Calu3 (cell line): ENCODE data around the gene ZNF503. TPM values are rescaled to one million over a fixed set of nuclear protein-coding genes. Genes with fewer than 3 reads are reported as not detected.

Source experiments
- BruUV-seq: library from RNA; stranded (reverse); fragments of 400-500 nt; replicated peaks from 2 replicates; lab custom pipeline; 2021; lab: Mats Ljungman, UMichigan
- CTCF ChIA-PET: fragments of 300-600 bp; sonication (Branson Sonifier 250); formaldehyde crosslinking; loops from one replicate; lab custom pipeline; 2022; ENCODE audit warnings: antibody characterized with exemption; lab: Charles Lee
- DNase-seq: peaks from one replicate; pipeline ENCODE4 v3.0.0; 2022
- H3K27ac Mint-ChIP-seq: one replicate; pipeline ENCODE4 v1.8.0; 2022; ENCODE audit warnings: mixed read lengths; ENCODE audit not compliant: unreplicated experiment
- H3K27me3 Mint-ChIP-seq: one replicate; pipeline ENCODE4 v1.8.0; 2022; ENCODE audit warnings: mixed read lengths; ENCODE audit not compliant: unreplicated experiment
- H3K36me3 Mint-ChIP-seq: one replicate; pipeline ENCODE4 v1.8.0; 2022; ENCODE audit warnings: mild to moderate bottlenecking, moderate library complexity, mixed read lengths; ENCODE audit not compliant: insufficient read depth, unreplicated experiment
- H3K4me1 Mint-ChIP-seq: one replicate; pipeline ENCODE4 v1.8.0; 2022; ENCODE audit warnings: mild to moderate bottlenecking, low read depth, mixed read lengths; ENCODE audit not compliant: unreplicated experiment
- H3K4me3 Mint-ChIP-seq: one replicate; pipeline ENCODE4 v1.8.0; 2022; ENCODE audit warnings: mild to moderate bottlenecking, low read depth, moderate library complexity, mixed read lengths; ENCODE audit not compliant: unreplicated experiment
- H3K9me3 Mint-ChIP-seq: one replicate; pipeline ENCODE4 v1.8.0; 2022; ENCODE audit warnings: low read depth, mixed read lengths; ENCODE audit not compliant: unreplicated experiment
- intact Hi-C: fragments of 100-400 bp; cut with micrococcal nuclease; formaldehyde crosslinking; loops from one replicate; pipeline ENCODE4 v1.10.0; 2022; ENCODE audit not compliant: unreplicated experiment
- total RNA-seq: library from RNA; stranded (reverse); gene quantifications from 2 replicates; pipeline ENCODE4 v1.2.3, GENCODE V29; 2022
- TF ChIP-seq, protein P1 (sequence below): fragments of 200-600 bp; IDR thresholded peaks from one replicate; pipeline ENCODE4 v1.8.0; 2022; ENCODE audit warnings: antibody characterized with exemption; ENCODE audit not compliant: unreplicated experiment

The ZNF503 gene
- total RNA-seq, 1 experiment from 2014 or later = 12.5 TPM

DNA sequence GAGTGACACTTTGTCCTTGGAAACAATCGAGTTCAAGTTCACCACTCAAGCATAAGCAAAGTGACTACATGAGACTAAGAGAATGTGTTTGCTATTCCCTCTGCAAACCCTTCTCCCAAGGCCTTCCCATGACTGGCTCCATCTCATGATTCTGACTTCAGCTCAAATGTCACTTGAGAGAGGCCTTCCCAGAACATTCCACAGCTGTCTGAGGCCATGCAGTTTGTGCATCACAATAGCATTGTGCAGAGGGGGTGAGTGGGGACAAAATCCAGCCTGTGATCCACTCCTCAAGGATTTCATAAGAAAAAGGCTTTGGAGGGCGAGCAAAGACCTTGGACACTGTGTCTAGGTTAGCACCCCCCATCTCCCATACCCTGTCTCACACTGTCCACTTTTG lies 23.0 kb upstream of the ZNF503 start:
- intact Hi-C loops = no loop called here
- Mint-ChIP-seq H3K4me3 (no peak overlapping the region), H3K27ac (no peak overlapping the region), H3K27me3 (no peaks in the 10 kb centered on the region), H3K4me1 (peaks cover 15% of the 10 kb centered on the region), H3K36me3 (no peaks in the 10 kb centered on the region), H3K9me3 (no peaks in the 10 kb centered on the region)
- DNase-seq = no peak
- TF ChIP-seq, protein P1, sequence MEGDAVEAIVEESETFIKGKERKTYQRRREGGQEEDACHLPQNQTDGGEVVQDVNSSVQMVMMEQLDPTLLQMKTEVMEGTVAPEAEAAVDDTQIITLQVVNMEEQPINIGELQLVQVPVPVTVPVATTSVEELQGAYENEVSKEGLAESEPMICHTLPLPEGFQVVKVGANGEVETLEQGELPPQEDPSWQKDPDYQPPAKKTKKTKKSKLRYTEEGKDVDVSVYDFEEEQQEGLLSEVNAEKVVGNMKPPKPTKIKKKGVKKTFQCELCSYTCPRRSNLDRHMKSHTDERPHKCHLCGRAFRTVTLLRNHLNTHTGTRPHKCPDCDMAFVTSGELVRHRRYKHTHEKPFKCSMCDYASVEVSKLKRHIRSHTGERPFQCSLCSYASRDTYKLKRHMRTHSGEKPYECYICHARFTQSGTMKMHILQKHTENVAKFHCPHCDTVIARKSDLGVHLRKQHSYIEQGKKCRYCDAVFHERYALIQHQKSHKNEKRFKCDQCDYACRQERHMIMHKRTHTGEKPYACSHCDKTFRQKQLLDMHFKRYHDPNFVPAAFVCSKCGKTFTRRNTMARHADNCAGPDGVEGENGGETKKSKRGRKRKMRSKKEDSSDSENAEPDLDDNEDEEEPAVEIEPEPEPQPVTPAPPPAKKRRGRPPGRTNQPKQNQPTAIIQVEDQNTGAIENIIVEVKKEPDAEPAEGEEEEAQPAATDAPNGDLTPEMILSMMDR = no peak
- CTCF ChIA-PET = interaction anchor here (0.7 kb wide), 1 partner anchor 890 kb away, joined by 3 read pairs; no protein-coding TSS in a partner anchor
- no TSS peak for BruUV-seq

GRCh38 chr10:75422913-75423312 lies 21.3 kb upstream of the ZNF503 start:
- BruUV-seq = no TSS peak

GRCh38 chr10:75418712-75419111 lies 17.1 kb upstream of the ZNF503 start:
- Mint-ChIP-seq H3K9me3 (no peaks in the 10 kb centered on the region), H3K4me3 (no peak overlapping the region), H3K27ac (no peak overlapping the region), H3K27me3 (peaks cover 29% of the 10 kb centered on the region), H3K4me1 (no peaks in the 10 kb centered on the region), H3K36me3 (no peaks in the 10 kb centered on the region)
- intact Hi-C loops = no loop called here
- CTCF ChIA-PET = no interaction called here
- no TSS peak for BruUV-seq
- no peak for DNase-seq
- TF ChIP-seq, protein P1 = no peak

More at GRCh38 chr10:75422913-75423312, 21.3 kb upstream of the ZNF503 start:
- CTCF ChIA-PET = no interaction called here
- TF ChIP-seq, protein P1 = no peak
- Mint-ChIP-seq H3K27ac (no peak overlapping the region), H3K9me3 (no peaks in the 10 kb centered on the region), H3K4me1 (no peaks in the 10 kb centered on the region), H3K27me3 (no peaks in the 10 kb centered on the region), H3K36me3 (no peaks in the 10 kb centered on the region), H3K4me3 (no peak overlapping the region)
- intact Hi-C loops = no loop called here
- no peak for DNase-seq

- Mint-ChIP-seq H3K4me3 (no peak overlapping the region), H3K27ac (no peak overlapping the region), H3K4me1 (no peaks in the 10 kb centered on the region), H3K36me3 (no peaks in the 10 kb centered on the region), H3K9me3 (no peaks in the 10 kb centered on the region), H3K27me3 (peaks cover 29% of the 10 kb centered on the region)
- TF ChIP-seq, protein P1 = no peak
- CTCF ChIA-PET = no interaction called here
- DNase-seq = no peak
- intact Hi-C loops = no loop called here
- BruUV-seq = no TSS peak
Observed at GRCh38 chr10:75418293-75418692, 16.7 kb upstream of the ZNF503 start.
